IPS-NIHi7 (cell line): ENCODE data around the gene SLC40A1.
A peak's percentile ranks its signal among the peaks of the same experiment; 100 is the strongest.
"Not testable (repeated sequence)": the region's sequence is repeated elsewhere in the genome, so short reads cannot be mapped to it uniquely, and the experiment has no call there.

Experiments
- DNase-seq: peaks from one replicate; pipeline ENCODE4 v3.0.0; 2012; ENCODE audit warnings: mixed read lengths; ENCODE audit errors: extremely low spot score

SLC40A1 gene

GRCh38 chr2:189580658-189581353 lies at the start of gene SLC40A1:
TSS of gene SLC40A1 (minus strand) at chr2:189580786. CDS start at chr2:189580460, 326 bp downstream.
- peak; percentile 81 for DNase-seq

DNA sequence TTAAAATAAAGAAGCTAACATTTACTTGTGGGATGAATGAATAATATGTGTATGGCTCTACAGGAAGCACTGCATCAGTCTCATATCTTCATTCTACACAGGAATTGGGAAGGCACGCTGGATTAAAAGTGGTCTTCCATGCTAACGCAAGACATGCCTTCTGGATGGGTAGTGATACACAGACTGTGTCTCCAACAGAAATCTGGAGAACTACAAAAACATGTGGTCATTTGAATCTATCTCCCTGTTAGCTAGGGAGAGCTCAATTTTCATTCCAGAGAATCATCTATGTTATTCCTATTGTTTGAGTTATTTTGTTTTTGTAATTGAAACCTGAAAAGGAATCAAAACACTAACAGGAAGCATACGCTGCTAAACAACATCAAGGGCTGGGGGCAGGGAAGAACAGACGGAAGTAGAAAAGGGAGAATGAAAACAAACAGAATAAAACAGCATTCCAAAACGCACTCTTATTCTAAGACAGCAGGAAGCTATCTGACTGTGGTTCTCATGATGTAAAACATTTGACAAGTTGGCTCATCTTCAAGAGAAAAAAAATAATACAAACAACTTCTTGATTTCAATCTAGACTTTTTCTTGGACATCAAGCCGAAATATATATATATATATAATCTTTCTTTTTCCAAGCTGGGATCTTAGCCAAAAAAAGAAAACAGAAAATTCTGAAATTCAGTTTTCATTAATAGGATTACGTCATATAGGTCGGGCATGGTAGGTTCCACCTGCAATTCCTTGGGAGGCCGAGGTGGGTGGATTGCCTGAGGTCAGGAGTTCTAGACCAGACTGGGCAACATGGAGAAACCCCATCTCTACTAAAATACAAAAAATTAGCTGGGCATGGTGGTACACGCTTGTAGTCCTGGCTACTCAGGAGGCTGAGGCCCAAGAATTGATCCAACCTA lies 49.2 kb upstream of the SLC40A1 start:
- DNase-seq = no peak

DNA sequence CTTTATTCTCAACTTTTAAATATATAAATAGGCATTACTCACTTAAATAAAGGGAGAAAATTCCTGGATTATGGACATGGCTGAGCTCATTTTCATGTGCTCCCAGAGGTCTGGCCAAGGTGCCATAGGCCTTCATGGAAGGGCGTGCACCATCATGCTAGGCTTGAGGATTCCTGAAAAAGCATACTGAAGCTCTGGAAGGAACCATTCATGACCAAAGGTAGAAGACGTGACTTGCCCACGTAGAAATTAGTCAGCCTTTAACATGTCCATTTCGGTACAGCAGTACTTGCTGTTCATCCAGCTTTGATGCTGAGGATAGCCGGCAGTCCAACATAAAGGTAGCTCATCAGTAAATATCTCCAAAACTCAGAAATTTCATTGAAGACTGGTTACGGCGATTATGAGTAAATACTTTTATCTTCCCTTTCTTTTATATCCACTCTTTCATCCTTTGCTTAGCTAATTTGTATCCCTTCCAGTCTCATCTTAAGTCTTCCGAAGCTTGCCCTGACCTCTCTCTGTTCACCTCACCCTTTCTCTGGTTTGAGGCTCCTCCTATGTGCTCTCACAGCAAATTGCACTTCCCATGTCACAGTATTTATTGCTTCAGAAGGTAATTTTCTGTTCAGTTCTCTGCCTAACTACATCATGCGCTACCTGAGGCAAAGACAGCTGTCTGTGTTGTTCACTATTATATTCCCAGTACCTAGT lies 48.4 kb upstream of the SLC40A1 start:
- peak; percentile 20 for DNase-seq

DNA sequence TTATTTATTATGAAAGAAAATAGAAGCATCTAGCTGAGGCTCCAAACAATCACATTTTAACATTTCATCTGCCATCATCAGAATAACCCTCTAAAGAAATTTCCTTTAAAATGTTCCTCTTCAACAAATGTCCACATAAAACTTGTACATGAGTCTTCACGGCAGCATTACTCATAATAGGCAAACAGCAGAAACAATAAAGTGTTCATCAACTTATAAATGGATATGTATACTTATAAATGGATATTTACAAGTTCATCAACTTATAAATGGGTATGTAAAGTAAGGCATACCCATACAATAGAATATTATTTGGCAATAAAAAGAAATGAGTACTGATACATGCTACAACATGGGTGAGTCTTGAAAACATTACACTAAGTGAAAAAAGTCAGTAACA lies 47.2 kb upstream of the SLC40A1 start:
- DNase-seq = no peak

- no peak for DNase-seq
Measured at GRCh38 chr2:189625636-189626035, 45.0 kb upstream of the SLC40A1 start.

DNA sequence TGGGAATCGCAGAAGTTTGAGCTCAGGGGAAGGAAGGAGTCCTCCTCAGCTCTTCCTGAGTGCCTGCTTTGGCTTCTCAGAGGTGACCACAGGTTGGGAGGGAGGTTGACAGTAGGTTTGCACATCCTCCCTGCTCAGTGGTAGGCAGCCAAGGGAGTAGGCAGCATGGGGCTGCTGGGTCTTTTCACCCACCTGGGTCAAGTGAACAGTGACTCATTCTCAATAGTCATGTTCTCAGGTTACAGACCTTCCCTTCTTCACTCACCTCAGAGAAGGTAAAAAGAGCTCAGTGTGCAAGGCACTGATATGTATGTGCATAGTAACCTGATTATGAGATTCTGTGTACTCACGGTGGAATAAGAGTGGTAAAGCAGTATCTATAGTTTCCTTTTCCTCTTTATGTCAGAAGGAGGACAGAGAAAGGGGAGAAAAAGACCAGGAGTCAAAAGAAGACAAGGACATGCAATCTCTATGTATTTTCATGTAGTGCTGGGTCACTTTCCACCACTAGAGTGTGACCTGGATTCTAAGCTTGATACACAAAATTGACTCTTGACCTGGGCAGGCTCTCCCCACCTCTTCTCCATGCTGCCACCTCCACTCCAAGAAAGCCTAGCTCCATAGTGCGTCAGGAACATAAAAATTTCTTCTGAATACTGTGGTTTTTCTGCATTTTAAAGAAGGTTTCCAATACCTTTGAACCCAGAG lies 44.2 kb upstream of the SLC40A1 start:
- peak; percentile 27 for DNase-seq

DNA sequence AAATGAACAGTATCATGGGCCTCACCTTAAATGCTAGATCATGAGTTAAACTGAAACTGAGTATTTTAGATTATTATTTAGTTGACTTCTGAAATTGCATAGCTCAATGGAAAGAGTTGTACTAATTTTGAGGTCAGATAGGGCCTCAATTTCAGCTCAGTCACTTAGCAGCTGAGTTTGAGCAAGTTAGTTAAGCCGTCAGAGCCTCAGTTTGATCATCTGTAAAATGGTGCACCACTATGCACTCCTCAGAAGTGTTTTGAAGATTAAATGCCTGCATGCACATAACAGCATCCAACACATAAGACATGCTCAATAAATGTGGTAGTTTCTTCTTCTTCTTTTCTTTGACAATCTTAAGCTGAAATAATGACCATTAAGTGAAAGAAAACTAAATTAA lies 42.5 kb upstream of the SLC40A1 start:
- no peak for DNase-seq

DNA sequence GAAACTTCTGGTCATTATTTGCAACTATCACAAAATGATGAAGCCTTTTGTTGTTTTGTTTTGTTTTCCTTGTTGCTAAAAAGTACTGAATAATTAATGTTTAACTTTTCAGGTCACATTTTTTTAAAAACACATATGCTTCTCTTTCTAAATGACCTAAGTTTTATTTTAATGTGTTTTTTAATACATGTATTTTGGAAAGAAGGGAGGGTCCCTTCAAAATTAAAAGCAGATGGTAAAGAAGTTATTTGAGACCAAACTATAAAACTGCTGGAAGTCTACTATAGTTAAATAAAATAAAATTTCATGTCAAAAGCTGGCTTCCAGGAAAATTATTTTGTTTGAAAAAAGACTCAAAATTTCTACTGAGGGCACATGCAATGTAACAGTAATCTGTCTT lies 41.2 kb upstream of the SLC40A1 start:
- no peak for DNase-seq

DNA sequence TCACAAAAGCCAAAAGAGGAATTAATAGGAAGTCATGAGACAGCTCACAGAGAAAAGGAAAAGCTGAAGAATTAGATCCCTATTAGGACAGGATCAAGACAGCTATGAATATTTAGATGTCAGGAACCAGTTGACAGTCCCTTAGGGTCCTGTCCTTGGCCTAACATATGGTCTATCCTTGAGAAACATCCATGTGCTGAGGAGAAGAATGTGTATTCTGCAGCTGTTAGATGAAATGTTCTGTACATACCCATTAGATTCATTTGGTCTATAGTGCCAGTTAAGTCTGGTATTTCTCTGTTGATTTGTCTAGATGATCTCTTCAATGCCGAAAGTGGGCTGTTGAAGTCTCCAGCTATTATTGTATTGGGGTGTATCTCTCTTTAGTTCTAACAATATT lies 37.6 kb upstream of the SLC40A1 start:
- DNase-seq = no peak

- no peak for DNase-seq
Measured at GRCh38 chr2:189614585-189614984, 34.0 kb upstream of the SLC40A1 start.

- DNase-seq = no peak
Measured at GRCh38 chr2:189613650-189614420, 33.2 kb upstream of the SLC40A1 start.

DNA sequence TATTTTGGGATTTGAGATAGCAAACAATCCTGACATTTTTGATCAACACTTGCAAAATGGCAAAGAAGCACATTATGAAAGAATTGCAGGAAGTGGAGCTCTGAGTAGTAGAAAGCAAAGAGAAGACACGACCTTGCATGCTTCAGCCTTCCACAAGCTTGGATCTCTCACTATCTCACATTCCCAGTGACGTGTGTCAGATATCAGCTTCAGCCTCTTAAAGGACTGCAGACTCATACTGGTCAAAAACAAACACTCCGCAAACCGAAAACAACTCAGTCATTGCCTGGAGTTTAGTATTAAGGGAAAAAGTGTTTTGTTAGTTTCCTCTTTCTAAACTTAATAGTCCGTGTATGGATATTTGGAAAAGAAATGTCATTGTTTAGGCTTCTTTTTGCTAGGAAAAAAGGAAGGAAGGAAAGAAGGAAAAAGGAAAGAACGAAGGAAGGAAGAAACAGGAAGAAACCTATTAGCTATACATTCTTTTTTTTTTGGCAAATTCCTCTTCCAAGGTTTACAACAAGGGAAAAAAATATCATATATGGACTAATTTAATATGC lies 32.6 kb upstream of the SLC40A1 start:
- peak; percentile 30 for DNase-seq

DNA sequence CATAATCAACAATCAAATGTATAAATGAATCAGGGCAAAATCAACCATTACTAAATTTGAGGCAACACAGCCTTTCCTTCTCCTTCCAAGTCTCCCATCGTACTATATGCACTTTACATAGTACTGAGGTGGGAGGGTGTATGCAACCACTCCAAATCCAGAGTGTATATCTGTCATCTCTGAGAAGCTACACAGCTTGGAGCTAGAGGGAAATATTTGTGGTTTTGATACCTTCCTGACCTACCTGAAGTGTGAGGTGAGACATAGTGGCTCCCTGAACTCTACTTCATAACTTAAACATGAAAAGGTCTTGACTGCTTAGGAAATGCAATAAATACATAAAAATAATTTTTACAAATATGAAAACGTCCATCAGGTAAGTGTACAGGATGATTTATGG lies 30.1 kb upstream of the SLC40A1 start:
- no peak for DNase-seq

DNA sequence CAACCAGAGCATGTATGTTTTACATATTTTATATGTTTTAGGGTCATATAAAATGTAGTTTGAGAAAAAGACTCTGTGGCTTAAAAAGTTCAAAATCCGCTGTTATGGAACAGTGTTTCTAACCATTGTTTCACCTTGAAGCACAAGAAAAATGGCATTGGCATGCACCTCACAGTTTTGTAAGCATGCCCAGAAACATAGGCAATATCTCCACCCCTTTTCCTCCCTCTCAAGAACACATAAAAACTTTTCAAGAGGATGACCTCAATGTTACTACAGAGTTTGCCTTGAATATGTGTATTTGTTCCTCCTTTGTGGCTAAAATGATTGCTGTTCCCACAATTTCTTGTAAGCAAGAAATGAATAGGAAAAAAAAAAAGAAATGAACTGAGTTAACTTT lies 29.3 kb upstream of the SLC40A1 start:
- no peak for DNase-seq

GRCh38 chr2:189609423-189609816 lies 28.8 kb upstream of the SLC40A1 start:
- DNase-seq = no peak

- no peak for DNase-seq
Measured at GRCh38 chr2:189608795-189609422, 28.3 kb upstream of the SLC40A1 start.

GRCh38 chr2:189608170-189608569 lies 27.6 kb upstream of the SLC40A1 start:
- no peak for DNase-seq

DNA sequence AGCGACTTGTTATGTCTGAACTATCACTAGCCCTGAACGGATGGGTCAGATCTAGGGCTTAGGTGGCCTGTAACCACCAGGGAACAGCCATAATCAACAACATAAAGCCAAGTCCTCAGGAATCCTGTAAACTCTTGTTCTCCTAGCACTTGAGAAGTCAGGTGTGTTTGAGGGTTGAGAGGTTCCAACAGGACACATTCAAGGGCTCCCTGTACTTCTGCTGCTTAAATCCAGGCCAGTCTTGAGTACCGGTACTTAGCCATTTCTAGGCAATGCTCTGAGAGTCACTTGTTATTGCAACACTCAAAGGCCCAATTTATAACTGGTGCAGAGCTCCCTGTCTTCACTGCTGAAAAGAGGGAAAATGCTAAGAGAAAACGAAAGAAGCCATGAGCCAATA lies 21.6 kb upstream of the SLC40A1 start:
- DNase-seq = no peak

GRCh38 chr2:189601652-189602051 lies 21.1 kb upstream of the SLC40A1 start:
- not testable (repeated sequence) for DNase-seq

GRCh38 chr2:189601043-189601442 lies 20.5 kb upstream of the SLC40A1 start:
- no peak for DNase-seq
